Mesenteric fat pad (tissue), 1 donor: ENCODE data around the gene DAZAP1. TPM values are rescaled to one million over a fixed set of nuclear protein-coding genes. Genes with fewer than 3 reads are reported as not detected.
"Not testable (repeated sequence)": the region's sequence is repeated elsewhere in the genome, so short reads cannot be mapped to it uniquely, and the experiment has no call there.

Source experiments
- DNase-seq: peaks from one replicate; pipeline ENCODE4 v3.0.0-alpha.2; 2020; ENCODE audit warnings: low spot score
- total RNA-seq: library from RNA; stranded (reverse); fragmentation: NEBNext Ultra II Directional; extraction: Animal tissue kit (Norgen Biotek cat#: 25700); gene quantifications from one replicate; pipeline ENCODE4 v1.2.1, GENCODE V29; 2021
- donor health status: DM: yes; HTN: yes; CAD: no.

The DAZAP1 gene
- total RNA-seq, 1 donor from 2014 or later: 110 TPM

GRCh38 chr19:1439525-1440417, 32.4 kb downstream of the DAZAP1 start:
- DNase-seq: not testable (repeated sequence)

GRCh38 chr19:1440418-1440801, 33.0 kb downstream of the DAZAP1 start:
- no peak for DNase-seq

DNA sequence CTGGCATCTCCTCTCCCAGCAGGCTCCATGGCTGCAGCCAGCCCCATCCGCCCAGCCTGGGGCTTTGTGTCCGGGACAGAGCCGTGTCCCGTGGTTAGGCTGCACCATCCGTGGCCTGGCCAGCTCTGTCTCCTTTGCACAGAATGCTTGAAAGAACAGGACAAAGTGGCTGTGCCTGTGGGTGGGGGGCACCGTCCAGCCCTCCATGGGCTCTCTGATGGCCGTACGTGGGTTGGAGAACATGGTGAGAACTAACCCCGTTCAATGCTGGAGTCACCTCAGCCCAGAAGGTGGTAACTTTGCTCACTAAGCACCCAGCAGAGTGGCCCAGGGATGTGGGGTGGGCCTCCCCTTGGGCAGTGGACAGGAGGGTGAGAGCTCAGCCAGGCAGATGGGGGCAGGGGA, 33.6 kb downstream of the DAZAP1 start:
- DNase-seq: no peak

GRCh38 chr19:1441677-1442438, 34.5 kb downstream of the DAZAP1 start:
- no peak for DNase-seq

GRCh38 chr19:1445185-1445931, 38.0 kb downstream of the DAZAP1 start:
- no peak for DNase-seq

DNA sequence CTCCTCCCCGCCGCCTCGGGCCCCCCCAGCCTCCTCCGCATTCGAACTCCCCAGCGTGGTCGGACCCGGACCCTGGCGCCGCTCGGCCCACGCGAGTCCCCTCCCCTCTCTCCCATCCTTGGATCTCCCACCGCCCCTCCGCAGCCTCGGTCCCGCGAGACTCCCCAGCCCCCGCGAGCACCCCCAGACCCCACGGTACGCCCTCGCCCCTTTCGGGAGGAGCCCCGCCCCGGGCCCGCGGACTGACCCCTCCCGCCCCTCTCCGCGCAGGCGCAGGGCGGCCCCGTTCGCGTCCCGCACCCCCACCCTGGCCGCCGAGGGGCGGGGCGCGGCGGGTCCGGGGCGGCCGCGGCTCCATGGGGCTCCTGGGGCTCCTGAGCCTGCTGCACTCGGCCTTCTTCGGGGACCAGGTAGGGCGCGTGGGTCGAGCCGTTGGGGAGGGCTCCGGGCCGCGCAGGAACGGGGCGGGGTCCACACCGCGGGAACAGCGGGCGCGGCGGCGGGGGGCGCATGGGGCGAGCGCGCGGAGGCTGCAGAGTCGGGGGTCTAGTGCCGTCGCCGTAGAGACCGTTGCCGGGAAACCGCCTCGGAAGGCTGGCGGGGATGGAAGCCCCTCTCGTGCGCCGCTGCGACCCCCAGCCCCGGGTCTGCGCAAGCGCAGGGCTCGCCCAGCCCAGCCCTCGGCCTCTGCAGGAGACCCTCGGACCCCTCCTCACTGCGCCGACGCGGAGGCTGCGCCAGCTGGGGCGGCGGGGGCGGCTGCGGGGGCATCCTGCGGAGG, 38.7 kb downstream of the DAZAP1 start:
- no peak for DNase-seq

GRCh38 chr19:1446713-1447481, 39.5 kb downstream of the DAZAP1 start:
- DNase-seq: no peak

DNA sequence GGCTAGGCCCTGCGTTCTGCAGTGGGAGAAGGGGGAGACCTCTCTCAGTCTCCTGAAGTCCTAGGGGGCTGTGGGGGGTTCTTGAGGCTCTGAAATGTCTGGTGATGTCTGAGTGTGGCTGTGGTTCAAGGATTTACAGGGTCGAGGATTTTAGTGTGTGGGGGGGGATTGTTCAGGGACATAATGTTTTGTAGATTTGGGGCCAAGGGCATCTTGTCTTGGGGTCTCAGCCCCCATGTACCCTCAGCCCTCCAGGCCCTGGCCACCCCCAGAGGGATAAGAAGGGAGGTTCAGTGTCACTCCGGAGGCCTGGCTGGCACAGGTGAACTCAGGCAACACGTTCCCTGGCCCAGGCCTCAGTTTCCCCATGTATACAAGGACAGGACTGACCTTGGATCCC, 40.1 kb downstream of the DAZAP1 start:
- no peak for DNase-seq

GRCh38 chr19:1447944-1448343, 40.6 kb downstream of the DAZAP1 start:
- DNase-seq: no peak

DNA sequence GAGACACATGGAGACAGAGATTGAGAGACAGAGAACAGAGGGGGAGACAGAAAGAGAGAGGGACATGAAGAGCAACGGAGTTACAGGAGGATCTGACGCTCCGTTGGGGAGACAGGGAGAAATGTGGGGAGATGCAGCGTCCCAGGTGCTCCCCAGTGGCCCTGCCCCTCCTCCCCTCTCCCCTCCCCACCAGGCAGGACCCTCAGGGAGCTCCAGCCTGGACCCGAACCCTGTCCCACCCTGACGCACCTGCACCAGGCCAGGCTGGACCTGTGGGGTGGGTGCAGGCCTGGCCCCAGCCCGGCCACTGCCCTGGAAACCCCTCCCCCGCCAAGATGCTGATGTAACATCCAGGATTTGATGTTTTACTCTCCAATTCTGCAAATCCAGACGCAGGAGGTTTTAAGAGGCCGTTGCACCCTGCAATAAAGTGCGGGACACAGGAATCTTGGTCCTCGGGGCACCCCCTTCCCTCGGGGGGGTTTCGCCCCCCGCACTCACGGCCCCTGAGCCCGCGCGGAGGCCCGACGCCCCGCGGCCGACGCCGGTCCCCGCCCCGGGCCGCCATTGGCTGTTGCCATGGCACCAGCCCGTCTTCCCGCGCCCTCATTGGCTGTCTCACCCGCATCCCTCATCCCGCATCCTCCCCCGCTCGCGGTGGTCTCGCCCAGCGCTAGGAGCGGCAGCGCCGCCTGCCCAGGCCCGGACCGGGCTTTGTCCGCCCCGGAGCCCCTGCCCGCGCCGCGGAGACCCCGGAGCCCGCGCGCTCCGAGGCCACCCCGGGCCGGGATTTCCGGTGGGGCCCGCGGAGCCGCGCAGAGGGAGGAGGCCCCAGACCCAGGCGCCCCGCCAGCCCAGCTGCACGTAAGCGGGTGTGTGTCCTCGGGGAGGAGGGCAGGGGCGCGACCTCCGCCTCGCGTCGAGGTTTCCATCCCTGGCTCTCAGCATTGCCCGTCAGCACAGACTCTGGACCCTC, 42.4 kb downstream of the DAZAP1 start, which contains the start of gene APC2:
Gene APC2, plus strand, starts transcription at position 655 of the 976 bp plus-strand sequence. CDS start 2,881 bp downstream, outside the sequence.
- no peak for DNase-seq

DNA sequence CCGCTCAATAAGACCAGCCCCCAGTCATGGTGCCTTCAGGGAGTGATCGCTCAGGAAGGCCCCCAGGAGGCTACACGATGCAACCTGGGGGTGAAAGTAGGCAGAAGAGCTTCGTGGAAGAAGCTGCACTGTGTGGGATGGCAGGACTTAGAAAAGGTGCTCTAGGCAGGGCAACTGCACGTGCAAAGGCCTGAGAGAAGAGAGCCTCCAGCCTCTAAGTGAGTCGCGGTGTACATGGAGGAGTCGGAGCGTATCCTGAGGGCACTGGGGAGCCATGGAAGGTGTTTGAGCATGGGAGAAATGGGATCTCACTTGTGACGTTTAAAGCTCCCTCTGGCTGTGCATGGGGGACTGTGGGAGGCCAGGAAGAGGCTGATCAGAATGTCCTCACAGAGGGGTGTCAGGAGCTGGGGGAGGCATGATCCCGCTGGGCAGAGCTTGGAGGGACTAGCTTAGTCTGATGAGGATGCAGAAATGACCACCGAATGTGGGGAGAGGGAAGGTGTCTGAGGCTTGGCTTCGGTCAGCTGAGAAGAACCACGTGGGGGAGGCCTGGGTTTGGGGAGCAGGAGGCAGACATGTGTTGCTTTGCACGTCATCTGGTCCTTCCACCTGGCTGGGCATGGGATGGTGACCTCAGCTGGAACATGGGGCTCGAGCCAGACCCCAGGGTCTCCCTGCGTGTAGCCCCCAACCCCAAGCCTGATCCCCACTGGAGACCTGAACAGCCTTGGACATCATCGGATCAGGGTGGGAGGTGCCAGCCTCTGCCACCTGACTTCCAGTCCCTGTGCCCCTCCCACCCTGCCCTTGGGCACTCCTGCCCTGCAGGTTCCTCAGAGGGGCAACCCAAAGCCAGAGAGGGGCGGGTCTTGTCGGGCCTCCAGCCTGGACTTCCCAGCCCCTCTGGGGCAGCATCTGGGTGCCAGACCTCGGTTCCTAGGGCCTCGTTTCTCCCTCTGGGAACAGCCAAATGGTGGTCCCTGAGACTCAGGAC, 43.6 kb downstream of the DAZAP1 start:
- no peak for DNase-seq

- DNase-seq: no peak
Observed at GRCh38 chr19:1451916-1452801, 44.8 kb downstream of the DAZAP1 start.

DNA sequence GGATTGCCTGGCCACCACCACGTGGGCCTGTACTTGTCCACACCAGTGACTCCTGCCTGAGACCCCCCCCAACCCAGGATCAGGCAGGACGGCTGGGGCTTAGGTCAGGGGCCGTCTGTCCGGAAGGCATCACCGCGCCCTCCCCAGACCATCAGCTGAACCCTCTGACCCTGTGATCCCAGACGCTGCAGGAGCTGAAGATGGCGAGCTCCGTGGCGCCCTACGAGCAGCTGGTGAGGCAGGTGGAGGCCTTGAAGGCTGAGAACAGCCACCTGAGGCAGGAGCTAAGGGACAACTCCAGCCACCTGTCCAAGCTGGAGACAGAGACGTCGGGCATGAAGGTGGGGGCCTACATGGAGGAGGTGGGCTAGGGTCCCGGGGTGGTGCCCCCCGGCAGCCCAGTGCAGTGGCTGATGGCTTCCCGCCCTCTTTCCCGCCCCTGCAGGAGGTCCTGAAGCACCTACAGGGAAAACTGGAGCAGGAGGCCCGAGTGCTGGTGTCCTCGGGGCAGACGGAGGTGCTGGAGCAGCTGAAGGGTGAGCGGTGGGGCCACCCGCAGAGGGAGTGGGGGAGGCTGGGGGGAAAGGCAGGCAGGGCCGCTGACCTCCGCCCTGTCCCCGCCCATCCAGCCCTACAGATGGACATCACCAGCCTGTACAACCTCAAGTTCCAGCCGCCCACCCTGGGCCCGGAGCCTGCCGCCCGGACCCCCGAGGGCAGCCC, 45.6 kb downstream of the DAZAP1 start:
- no peak for DNase-seq

- no peak for DNase-seq
Observed at GRCh38 chr19:1453525-1454364, 46.4 kb downstream of the DAZAP1 start.

GRCh38 chr19:1455002-1455335, 47.6 kb downstream of the DAZAP1 start:
- no peak for DNase-seq
